Lower leg skin (tissue), 3 donors: ENCODE results near the gene S100A8.

Experiments used
- POLR2A ChIP-seq, 2 donors: fragments of 450-650 bp; IDR thresholded peaks; one replicate each; pipeline ENCODE4 v1.6.1; 2016 to 2017; ENCODE audit warnings: antibody characterized with exemption in 2 of 2, mild to moderate bottlenecking in 1 of 2, moderate library complexity in 1 of 2
- TF ChIP-seq, protein P1 (sequence below), 3 donors: fragments of 450-650 bp; IDR thresholded peaks; one replicate each; pipeline ENCODE4 v1.5.1; 2016; ENCODE audit warnings: antibody characterized with exemption in 3 of 3, mild to moderate bottlenecking in 3 of 3, moderate library complexity in 2 of 3

DNA sequence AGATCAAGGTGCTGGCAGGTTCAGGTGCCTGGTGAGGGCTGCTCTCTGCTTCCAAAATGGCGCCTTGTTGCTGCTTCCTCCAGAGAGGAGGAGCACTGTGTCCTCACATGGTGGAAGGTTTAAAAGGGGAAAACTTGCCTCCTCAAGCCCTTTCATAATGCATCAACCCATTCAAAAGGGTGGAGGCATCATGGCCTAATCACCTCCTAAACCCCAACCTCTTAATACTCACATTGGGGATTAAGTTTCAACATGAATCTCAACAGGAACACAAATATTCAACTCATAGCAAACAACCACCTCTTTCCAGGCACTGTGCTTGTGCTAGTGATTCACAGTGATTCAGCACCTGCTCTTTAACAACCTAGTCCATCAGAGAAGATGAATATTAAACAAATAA, 19.6 kb downstream of the S100A8 start:
- TF ChIP-seq, protein P1, sequence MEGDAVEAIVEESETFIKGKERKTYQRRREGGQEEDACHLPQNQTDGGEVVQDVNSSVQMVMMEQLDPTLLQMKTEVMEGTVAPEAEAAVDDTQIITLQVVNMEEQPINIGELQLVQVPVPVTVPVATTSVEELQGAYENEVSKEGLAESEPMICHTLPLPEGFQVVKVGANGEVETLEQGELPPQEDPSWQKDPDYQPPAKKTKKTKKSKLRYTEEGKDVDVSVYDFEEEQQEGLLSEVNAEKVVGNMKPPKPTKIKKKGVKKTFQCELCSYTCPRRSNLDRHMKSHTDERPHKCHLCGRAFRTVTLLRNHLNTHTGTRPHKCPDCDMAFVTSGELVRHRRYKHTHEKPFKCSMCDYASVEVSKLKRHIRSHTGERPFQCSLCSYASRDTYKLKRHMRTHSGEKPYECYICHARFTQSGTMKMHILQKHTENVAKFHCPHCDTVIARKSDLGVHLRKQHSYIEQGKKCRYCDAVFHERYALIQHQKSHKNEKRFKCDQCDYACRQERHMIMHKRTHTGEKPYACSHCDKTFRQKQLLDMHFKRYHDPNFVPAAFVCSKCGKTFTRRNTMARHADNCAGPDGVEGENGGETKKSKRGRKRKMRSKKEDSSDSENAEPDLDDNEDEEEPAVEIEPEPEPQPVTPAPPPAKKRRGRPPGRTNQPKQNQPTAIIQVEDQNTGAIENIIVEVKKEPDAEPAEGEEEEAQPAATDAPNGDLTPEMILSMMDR (IDR thresholded peaks at IDR 0.05) = no peak
- TF ChIP-seq POLR2A (IDR thresholded peaks at IDR 0.05) = no peak
